HEK293 (cell line): ENCODE results near the gene TMEM203.

Experiments used
- GLI4 ChIP-seq: fragments of 450-650 bp; formaldehyde crosslinking; IDR thresholded peaks from 2 replicates; pipeline ENCODE4 v1.5.1; 2016; ENCODE audit warnings: missing biosample characterization, missing genetic modification characterization
- HOXA7 ChIP-seq: sonication (generic); formaldehyde crosslinking; IDR thresholded peaks from 2 replicates; pipeline ENCODE4 v1.8.1; 2022; ENCODE audit warnings: missing genetic modification reagents, borderline replicate concordance
- IKZF3 ChIP-seq: fragments of 450-650 bp; IDR thresholded peaks from 2 replicates; pipeline ENCODE4 v1.5.0; 2018; ENCODE audit warnings: missing biosample characterization, mild to moderate bottlenecking, missing genetic modification characterization, moderate library complexity
- KLF7 ChIP-seq: fragments of 450-650 bp; formaldehyde crosslinking; IDR thresholded peaks from 2 replicates; pipeline ENCODE4 v1.5.1; 2016; ENCODE audit warnings: missing biosample characterization, missing genetic modification characterization, borderline replicate concordance
- PRDM4 ChIP-seq: fragments of 450-650 bp; formaldehyde crosslinking; IDR thresholded peaks from 2 replicates; pipeline ENCODE4 v1.5.1; 2017; ENCODE audit warnings: missing biosample characterization, missing genetic modification characterization
- YY1 ChIP-seq: fragments of 450-650 bp; formaldehyde crosslinking; IDR thresholded peaks from 2 replicates; pipeline ENCODE4 v1.5.1; 2018; ENCODE audit warnings: missing biosample characterization, missing genetic modification characterization
- ZBTB17 ChIP-seq: fragments of 450-650 bp; formaldehyde crosslinking; IDR thresholded peaks from 2 replicates; pipeline ENCODE4 v1.5.1; 2016; ENCODE audit warnings: missing biosample characterization, missing genetic modification characterization
- ZBTB26 ChIP-seq: fragments of 450-650 bp; formaldehyde crosslinking; optimal IDR thresholded peaks from 2 replicates; pipeline ENCODE3; 2016; ENCODE audit warnings: missing biosample characterization, mild to moderate bottlenecking, missing genetic modification characterization
- ZBTB48 ChIP-seq: fragments of 450-650 bp; formaldehyde crosslinking; IDR thresholded peaks from 2 replicates; pipeline ENCODE4 v1.5.1; 2016; ENCODE audit warnings: missing biosample characterization, missing genetic modification characterization
- ZEB2 ChIP-seq: fragments of 450-650 bp; formaldehyde crosslinking; IDR thresholded peaks from 2 replicates; pipeline ENCODE4 v1.5.1; 2016; ENCODE audit warnings: missing biosample characterization, missing genetic modification characterization
- ZFP3 ChIP-seq: fragments of 450-650 bp; formaldehyde crosslinking; IDR thresholded peaks from 2 replicates; pipeline ENCODE4 v1.5.1; 2016; ENCODE audit warnings: low read depth, missing biosample characterization, missing genetic modification characterization
- ZFP41 ChIP-seq: fragments of 450-650 bp; formaldehyde crosslinking; IDR thresholded peaks from 2 replicates; pipeline ENCODE4 v1.5.1; 2016; ENCODE audit warnings: missing biosample characterization, missing genetic modification characterization, borderline replicate concordance
- ZIC2 ChIP-seq: fragments of 450-650 bp; formaldehyde crosslinking; IDR thresholded peaks from 2 replicates; pipeline ENCODE4 v1.5.1; 2016; ENCODE audit warnings: missing biosample characterization, missing genetic modification characterization
- ZNF175 ChIP-seq: fragments of 450-650 bp; formaldehyde crosslinking; IDR thresholded peaks from 2 replicates; pipeline ENCODE4 v1.5.1; 2016; ENCODE audit warnings: missing biosample characterization, missing genetic modification characterization
- ZNF223 ChIP-seq: fragments of 450-650 bp; formaldehyde crosslinking; IDR thresholded peaks from 2 replicates; pipeline ENCODE4 v1.5.1; 2016; ENCODE audit warnings: missing biosample characterization, missing genetic modification characterization
- ZNF394 ChIP-seq: fragments of 450-650 bp; formaldehyde crosslinking; IDR thresholded peaks from 2 replicates; pipeline ENCODE4 v1.5.1; 2016; ENCODE audit warnings: missing biosample characterization, missing genetic modification characterization, mild to moderate bottlenecking, moderate library complexity, borderline replicate concordance
- ZNF521 ChIP-seq: fragments of 450-650 bp; formaldehyde crosslinking; IDR thresholded peaks from 2 replicates; pipeline ENCODE4 v1.5.1; 2017; ENCODE audit warnings: missing biosample characterization, mild to moderate bottlenecking, missing genetic modification characterization
- ZNF600 ChIP-seq: fragments of 450-650 bp; formaldehyde crosslinking; IDR thresholded peaks from 2 replicates; pipeline ENCODE4 v1.5.1; 2016; ENCODE audit warnings: missing biosample characterization, missing genetic modification characterization
- ZNF654 ChIP-seq: fragments of 450-650 bp; formaldehyde crosslinking; IDR thresholded peaks from 2 replicates; pipeline ENCODE4 v1.5.1; 2016; ENCODE audit warnings: low read depth, missing biosample characterization, missing genetic modification characterization
- ZNF658 ChIP-seq: fragments of 450-650 bp; formaldehyde crosslinking; IDR thresholded peaks from 2 replicates; pipeline ENCODE4; 2016; ENCODE audit warnings: missing biosample characterization, missing genetic modification characterization
- ZNF707 ChIP-seq: fragments of 450-650 bp; formaldehyde crosslinking; IDR thresholded peaks from 2 replicates; pipeline ENCODE4 v1.5.1; 2016; ENCODE audit warnings: missing biosample characterization, missing genetic modification characterization
- ZNF777 ChIP-seq: fragments of 450-650 bp; formaldehyde crosslinking; IDR thresholded peaks from 2 replicates; pipeline ENCODE4 v1.5.1; 2017; ENCODE audit warnings: missing biosample characterization, missing genetic modification characterization, borderline replicate concordance
- ZNF792 ChIP-seq: fragments of 450-650 bp; formaldehyde crosslinking; IDR thresholded peaks from 2 replicates; pipeline ENCODE4 v1.5.1; 2016; ENCODE audit warnings: missing biosample characterization, missing genetic modification characterization
- ZNF837 ChIP-seq: fragments of 450-650 bp; formaldehyde crosslinking; IDR thresholded peaks from 2 replicates; pipeline ENCODE4 v1.5.1; 2016; ENCODE audit warnings: missing biosample characterization, missing genetic modification characterization
- ZSCAN16 ChIP-seq: fragments of 450-650 bp; formaldehyde crosslinking; IDR thresholded peaks from 2 replicates; pipeline ENCODE4 v1.5.1; 2016; ENCODE audit warnings: missing biosample characterization, missing genetic modification characterization
- TF ChIP-seq, protein P1 (sequence below): fragments of 450-650 bp; formaldehyde crosslinking; IDR thresholded peaks from 2 replicates; pipeline ENCODE4 v1.5.1; 2016; ENCODE audit warnings: missing biosample characterization, missing genetic modification characterization
- TF ChIP-seq, protein P2 (sequence below): fragments of 450-650 bp; formaldehyde crosslinking; IDR thresholded peaks from 2 replicates; pipeline ENCODE4 v1.5.1; 2016; ENCODE audit warnings: missing biosample characterization, missing genetic modification characterization

Gene TMEM203

GRCh38 chr9:137198051-137198901, 7.2 kb downstream of the TMEM203 start (continued):
- TF ChIP-seq ZBTB48 (tag by site-specific recombination) (no peak), ZBTB26 (tag by site-specific recombination) (no peak), IKZF3 (tag by site-specific recombination) (peak; percentile 63), ZIC2 (no peak), ZEB2 (tag by site-specific recombination) (no peak), HOXA7 (CRISPR knock-in tag) (no peak), ZNF223 (tag by site-specific recombination) (no peak), ZNF777 (no peak), ZSCAN16 (no peak), ZNF600 (tag by site-specific recombination) (peak; percentile 48; the same call in 1 of the 2 replicates), GLI4 (tag by site-specific recombination) (no peak), YY1 (tag by site-specific recombination) (no peak), ZFP3 (tag by site-specific recombination) (no peak), ZNF654 (tag by site-specific recombination) (no peak), ZBTB17 (0 out of 2 replicates have a peak, but pooled peaks have one; percentile 25), ZNF521 (tag by site-specific recombination) (no peak), ZNF394 (tag by site-specific recombination) (no peak), ZNF837 (tag by site-specific recombination) (no peak), PRDM4 (tag by site-specific recombination) (no peak), ZFP41 (tag by site-specific recombination) (no peak), KLF7 (tag by site-specific recombination) (no peak), ZNF175 (tag by site-specific recombination) (no peak), ZNF792 (no peak), ZNF707 (no peak), ZNF658 (no peak)
- TF ChIP-seq, protein P1, sequence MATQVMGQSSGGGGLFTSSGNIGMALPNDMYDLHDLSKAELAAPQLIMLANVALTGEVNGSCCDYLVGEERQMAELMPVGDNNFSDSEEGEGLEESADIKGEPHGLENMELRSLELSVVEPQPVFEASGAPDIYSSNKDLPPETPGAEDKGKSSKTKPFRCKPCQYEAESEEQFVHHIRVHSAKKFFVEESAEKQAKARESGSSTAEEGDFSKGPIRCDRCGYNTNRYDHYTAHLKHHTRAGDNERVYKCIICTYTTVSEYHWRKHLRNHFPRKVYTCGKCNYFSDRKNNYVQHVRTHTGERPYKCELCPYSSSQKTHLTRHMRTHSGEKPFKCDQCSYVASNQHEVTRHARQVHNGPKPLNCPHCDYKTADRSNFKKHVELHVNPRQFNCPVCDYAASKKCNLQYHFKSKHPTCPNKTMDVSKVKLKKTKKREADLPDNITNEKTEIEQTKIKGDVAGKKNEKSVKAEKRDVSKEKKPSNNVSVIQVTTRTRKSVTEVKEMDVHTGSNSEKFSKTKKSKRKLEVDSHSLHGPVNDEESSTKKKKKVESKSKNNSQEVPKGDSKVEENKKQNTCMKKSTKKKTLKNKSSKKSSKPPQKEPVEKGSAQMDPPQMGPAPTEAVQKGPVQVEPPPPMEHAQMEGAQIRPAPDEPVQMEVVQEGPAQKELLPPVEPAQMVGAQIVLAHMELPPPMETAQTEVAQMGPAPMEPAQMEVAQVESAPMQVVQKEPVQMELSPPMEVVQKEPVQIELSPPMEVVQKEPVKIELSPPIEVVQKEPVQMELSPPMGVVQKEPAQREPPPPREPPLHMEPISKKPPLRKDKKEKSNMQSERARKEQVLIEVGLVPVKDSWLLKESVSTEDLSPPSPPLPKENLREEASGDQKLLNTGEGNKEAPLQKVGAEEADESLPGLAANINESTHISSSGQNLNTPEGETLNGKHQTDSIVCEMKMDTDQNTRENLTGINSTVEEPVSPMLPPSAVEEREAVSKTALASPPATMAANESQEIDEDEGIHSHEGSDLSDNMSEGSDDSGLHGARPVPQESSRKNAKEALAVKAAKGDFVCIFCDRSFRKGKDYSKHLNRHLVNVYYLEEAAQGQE (tag by site-specific recombination) = peak; percentile 85
- TF ChIP-seq, protein P2, sequence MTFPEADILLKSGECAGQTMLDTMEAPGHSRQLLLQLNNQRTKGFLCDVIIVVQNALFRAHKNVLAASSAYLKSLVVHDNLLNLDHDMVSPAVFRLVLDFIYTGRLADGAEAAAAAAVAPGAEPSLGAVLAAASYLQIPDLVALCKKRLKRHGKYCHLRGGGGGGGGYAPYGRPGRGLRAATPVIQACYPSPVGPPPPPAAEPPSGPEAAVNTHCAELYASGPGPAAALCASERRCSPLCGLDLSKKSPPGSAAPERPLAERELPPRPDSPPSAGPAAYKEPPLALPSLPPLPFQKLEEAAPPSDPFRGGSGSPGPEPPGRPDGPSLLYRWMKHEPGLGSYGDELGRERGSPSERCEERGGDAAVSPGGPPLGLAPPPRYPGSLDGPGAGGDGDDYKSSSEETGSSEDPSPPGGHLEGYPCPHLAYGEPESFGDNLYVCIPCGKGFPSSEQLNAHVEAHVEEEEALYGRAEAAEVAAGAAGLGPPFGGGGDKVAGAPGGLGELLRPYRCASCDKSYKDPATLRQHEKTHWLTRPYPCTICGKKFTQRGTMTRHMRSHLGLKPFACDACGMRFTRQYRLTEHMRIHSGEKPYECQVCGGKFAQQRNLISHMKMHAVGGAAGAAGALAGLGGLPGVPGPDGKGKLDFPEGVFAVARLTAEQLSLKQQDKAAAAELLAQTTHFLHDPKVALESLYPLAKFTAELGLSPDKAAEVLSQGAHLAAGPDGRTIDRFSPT (tag by site-specific recombination) = no peak
